Iris pigment epithelial cell (primary cell): ENCODE results near the gene BTBD7.

Experiments used
- DNase-seq: peaks from one replicate; pipeline ENCODE4 v3.0.0-alpha.2; 2011; ENCODE audit warnings: low read depth

Gene BTBD7

DNA sequence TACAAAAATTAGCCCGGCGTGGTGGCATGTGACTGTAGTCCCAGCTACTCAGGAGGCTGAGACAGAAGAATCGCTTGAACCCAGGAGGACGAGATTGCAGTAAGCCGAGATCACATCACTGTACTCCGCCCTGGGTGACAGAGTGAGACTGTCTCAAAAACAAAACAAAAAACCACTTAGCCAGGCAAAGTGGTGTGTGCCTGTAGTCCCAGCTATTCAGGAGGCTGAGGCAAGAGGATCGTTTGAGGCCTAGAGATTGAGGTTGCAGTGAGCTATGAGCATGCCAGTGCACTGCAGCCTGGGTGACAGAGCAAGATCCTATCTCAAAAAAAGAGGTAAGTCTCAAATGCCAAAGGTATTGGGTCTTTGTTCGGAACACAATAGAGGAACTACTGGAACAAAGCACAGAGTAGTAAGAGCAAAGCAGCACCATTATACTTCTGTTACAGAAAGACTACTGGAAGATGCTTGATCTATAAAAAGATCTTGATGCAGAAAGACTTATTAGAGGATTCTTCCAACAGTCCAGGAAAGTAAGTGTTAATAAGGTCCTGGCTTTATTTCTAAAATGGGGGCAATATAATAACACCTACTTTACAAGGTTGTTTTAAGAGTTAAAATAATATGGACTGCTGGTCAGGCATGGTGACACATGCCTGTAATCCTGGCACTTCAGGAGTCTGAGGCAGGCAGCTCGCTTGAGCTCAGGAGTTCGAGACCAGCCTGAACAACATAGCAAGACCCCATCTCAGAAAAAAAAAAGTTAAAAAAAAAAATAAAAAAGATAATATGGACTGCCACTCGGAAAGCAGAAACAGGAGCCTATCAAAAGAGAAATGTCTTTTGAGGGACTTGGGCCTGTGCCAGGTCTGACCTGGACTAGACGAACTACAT lies 29.9 kb downstream of the BTBD7 start:
- DNase-seq: no peak

DNA sequence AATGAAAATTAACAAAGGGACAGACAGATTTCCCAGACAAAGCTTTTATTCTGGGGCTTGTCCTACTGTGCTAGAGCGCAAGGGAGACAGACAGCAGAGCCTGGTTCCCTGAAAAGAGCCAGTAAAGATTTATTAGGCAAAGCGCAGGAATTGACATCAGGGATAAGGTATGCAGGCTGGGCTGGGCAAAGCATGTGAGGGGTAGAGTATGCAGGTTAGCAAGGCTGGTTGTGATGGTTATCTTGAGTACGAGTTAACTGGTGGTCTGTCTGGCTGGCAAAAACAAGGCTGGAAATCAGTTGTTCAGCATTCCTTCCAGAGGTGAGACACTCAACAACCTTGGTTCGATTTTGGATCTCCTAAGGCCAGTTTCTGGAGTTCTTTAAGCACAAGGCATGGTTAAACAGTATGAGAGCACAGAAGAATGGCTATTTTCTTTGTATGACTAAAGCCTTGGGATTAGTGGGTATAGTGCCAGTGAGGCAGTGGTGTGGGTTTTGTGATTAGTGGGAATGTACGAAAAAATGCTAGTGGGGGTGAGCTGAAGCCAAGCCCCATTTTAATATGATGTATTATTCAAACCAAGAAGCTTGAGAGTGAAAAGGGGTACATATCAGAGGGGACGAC lies 30.9 kb downstream of the BTBD7 start:
- peak; percentile 69 for DNase-seq

DNA sequence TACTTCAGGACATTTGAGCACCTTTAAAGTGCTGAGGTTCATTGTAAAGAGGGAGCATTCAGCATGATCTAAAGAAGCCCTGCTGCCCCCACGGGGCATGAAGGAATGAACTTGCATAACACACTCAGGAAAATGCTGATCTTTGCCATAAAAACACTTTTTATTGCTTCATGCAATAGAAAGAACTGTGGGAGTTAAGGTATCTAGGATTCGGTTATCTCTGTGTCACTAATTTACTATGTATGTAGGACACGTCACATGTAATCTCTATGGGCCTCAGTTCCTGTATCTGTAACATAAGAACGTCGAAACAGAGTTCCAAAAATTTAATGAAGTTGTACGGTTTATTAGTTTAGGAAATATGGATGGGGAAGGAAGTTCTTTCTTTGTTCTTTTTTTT lies 33.0 kb downstream of the BTBD7 start:
- no peak for DNase-seq

DNA sequence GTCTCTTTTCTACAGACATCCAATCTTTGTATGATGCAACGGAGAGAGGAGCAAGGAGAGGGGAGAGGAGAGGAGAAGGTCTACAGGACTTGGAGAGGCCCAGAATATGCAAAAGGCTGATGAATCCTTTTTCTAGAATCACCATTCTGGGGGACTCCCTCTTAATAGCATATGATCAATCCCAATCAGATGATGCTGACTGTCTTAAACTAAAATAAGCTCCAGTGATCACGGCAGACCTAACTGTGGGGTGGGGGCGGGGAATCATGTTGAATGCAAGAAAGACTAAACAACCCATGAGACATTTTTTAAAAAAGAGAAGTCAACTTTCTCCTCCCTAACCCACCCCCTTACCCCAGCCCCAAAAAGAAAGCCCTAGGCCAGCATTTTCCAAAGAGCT lies 33.4 kb downstream of the BTBD7 start:
- DNase-seq: no peak

DNA sequence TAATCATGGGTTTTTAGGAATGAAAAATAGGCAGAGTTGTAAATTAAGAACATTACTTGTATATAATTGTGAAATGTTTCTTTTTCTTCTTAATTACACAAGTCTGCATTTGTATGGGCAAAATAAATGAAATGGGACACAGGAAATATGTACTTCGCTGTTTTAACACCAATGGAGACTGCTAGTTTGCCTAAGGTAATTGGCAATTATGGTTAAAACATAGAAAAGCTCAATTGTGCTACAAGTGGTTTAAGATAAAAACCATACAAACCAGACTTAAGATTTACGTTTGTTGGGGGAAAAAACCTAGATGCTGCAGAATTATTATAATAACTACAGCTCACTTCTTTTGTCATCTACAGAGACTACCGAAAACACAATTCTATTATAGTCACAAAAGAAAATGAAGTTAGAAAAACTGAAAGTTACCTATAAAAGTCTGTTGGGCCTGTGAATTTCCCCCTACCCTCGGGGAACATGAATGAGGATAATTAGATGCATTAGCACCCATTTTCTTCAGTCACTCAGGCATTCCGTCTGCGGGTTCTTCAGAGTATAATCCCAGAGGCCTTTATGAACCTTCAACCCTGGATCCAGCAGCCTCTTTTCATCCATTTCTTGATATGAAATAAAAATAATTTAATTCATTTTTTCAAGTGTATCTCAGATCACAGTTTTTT lies 37.2 kb downstream of the BTBD7 start:
- DNase-seq: no peak

DNA sequence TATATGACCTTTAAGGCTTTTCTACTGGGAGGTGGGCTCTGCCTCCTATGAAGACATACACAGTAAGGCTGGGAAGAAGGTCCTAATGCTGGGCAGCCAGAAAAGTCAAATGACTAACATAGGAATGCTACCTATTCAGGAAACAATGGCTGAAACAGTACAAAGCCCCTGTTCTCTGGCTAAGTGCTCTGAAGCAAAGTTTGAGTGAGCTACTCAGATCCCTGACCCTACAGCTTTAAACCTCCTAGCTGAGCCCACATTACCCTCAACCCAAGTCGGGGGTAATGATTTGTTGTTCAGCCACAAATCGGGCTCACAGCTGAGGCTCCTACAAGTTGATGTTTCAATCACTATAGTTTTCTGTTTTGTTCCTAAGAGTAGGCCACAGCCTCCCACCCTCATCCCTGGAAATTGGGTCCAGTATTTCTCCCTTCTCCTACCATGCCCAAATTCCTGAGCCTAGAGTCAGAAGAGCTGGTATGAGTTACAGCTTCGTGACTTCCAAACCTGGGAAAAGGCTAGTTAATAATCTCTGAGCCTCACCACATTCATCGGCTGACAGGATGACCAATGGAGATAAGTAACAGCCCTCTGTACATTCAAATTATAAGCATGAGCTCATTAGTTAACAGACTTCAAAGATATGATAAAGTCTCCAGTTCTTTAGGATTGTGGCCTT lies 46.5 kb downstream of the BTBD7 start:
- DNase-seq: peak; percentile 41

DNA sequence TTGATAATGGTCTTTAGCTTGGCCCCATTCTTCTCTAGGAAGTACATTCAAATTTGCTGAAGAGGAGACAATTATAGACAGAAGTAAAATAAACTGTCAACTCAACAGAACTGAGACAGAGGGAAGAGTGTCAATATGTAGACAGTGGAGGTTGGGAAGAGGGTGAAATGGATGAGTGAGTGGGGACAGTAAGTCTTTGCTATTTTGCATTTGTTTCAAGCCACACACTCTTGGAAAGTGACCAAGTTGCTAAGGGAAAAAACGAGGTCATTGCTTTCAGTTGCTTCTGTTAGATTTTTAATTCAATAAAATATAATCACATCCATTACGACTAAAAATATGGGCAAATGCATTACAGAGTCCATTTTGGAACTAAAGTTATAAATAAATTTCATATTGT lies 47.8 kb downstream of the BTBD7 start:
- peak; percentile 70 for DNase-seq

DNA sequence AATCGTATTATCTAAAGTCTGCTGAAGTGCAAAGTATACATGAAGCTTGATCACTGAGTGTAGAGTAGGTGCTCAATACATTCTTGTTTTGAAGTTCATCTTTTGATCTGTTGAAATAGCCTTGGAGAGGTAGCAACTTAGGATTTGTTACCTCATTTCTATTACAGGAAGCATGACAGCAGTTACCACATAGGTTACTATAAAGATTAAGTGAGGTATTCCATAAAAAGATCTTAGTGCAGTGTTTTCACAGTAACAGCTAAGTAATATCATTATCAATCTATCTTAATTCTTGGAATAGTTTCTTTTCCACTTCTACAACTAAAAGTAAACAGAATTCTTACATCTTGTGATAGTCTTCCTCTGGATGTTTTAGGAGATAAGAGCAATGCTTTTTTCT lies 50.9 kb downstream of the BTBD7 start:
- DNase-seq: peak; percentile 65

DNA sequence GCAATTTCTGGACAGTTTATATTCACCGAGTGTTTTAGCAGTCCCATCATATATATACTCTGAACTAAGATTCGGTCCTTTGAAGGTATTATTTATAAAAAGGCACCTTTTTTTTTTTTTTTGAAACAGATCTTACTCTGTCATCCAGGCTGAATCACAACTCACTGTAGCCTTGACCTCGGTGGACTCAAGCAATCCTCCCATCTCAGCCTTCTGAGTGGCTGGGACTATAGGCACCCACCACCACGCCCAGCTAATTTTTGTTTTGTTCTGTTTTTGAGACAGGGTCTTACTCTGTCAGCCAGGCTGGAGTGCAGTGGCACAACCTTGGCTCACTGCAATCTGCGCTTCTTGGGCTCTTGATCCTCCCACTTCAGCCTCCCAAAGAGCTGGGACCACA lies 52.1 kb downstream of the BTBD7 start:
- DNase-seq: no peak

DNA sequence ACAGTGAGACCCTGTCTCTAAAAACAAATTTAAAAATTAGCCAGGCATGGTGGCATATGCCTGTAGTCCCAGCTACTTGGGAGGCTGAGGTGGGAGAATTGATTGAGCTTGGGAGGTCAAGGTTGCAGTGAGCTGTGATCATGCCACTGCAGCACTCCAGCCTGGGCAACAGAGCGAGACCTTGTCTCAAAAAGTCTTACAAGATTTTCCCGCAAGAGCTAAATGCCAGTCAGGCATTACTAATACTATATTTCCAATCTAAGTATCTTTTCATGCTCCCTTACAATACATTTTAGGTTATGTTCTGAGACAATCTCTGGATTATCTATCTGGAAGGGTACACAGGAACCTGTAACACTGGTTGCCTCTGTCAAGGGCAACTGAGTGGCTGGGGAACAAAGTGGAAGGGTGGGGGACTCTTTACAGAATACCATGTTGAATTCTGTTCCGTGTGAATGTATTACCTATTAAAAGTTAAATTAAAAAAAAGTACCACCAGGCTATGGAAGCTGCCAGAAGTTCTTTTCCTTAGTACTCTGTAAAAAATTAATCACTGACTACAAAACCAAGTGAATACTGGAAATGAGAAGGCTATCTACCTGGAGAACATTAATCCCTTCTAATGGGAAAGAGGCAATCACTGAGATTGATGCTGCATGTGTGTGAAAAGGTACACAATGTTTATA lies 56.7 kb downstream of the BTBD7 start:
- DNase-seq: no peak

DNA sequence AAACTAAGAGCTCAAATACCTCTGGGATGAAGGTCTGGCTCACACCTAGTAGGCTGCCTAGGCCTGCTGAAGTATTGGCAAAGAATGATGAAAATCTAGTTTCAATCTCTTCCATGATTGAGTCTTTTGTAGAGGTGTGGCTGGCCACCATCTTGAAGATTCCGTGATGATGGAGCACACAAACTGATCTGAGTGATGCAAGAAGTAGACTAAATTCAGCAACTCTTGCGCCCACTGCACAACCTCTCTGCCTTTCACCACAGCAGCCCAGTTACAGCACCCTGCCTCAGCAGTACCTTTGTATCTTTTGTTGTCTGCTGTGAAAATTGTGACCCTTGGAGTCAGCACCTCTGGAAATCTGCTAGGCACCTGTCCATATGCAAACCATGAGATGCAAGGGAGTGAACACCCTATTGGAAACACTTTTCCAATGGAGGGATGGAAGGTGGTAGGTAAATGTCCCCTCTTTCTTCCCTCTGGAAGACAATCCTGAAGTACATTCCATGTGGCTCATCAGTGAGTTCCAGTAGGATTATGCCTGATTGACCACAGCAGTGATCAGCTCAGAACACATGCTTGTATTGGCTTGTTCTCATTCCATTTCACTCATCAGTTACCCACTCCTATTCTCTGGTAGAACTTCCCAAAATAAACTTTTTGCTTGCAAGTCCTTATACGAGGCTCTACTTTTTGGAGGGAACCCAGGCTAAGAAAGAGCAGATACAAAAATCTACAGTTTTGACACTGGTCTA lies 58.6 kb downstream of the BTBD7 start:
- no peak for DNase-seq

DNA sequence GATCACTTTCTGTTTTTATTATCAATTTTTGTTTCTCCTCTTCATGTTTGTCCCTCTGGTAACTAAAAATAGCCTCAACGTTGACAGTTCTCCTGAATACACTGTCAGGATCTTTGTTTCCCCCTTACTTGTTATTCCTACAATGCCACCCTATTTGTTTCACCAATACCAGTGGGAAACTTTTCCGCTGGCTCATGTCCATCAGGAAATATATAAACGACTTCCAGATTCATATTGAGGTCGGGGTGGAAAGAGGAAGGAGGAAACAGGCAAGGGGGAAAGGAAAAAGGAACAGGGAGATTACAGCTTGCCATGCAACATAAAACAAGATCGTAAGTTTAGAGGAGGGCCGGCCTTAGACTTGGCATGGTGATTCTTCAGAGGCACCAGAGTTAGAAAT lies 61.7 kb downstream of the BTBD7 start:
- DNase-seq: no peak

DNA sequence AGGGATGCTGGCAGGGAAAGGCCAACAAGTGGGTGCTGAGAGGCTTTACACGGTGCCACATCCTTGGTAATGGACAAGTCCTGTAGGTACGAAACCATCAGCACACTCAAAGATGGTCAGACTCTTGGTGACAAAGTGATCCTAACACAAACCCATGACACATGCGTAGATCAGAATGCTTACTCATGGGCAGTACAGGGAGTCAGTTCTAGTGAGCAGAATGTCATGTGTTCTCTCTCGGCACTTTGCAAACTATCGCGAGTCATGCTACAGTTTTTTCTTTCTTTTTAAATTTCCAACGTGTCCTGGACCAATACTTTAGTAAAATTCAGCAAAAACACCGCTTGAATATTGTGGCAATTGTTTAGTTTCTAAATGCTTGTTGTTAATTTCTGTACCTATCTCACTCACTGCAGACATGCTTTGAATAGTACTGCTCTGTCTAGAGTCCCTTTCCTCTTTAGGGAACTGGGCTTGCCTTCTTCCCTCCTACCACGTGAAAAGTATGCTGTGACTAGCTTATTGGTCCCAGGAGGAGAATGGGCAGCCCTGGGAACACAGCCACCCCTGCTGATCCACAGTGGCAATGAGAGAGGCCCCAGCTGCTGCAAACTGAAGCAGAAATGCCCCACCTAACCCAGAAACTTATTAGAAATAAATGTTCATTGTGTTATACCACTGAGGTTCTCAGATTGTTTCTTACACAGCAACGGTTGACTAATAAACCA lies 63.3 kb downstream of the BTBD7 start:
- peak; percentile 83 for DNase-seq

DNA sequence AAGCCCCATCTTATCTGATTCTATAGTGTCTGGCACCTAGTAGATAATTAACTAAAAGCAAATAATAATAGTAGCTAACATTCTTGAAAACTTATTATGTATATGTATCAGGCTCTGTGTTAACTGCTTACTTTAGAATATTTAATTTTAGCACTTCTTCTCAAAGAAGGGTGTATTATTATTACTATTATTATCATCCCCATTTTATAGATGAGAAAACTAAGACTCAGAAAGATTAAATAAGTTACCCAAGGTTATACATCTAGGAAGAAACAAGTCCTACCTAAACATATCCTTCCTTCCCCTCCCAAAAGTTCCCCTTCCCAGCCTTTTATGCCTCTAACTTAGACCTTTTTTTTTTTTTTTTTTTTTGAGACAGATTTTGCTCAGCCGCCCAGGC lies 64.4 kb downstream of the BTBD7 start:
- no peak for DNase-seq

DNA sequence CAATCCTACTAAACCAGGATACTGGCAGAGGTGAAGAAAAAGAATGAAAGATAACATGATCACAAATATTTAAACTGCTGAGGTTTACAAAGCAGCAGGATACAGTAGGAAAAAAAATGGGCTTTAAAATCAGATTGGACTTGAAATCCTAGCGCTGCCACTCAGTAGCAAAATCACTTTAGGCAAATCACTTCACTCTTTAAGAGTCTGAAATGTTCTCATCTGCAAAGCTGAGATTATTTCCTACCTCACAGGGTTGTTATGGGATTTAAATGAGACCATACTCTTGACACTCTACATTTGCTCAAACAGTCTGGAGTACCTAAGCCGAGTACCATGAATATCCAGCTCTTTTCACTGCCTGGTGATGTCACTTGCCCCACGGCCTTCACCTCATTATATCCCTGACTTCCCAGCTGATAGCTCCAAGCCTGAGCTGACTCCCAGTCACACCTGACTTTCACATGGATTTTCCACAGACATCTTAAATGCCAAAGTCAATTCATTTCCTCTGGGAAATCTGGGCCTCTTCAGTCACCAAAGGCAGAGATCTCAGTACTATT lies 65.6 kb downstream of the BTBD7 start:
- no peak for DNase-seq

DNA sequence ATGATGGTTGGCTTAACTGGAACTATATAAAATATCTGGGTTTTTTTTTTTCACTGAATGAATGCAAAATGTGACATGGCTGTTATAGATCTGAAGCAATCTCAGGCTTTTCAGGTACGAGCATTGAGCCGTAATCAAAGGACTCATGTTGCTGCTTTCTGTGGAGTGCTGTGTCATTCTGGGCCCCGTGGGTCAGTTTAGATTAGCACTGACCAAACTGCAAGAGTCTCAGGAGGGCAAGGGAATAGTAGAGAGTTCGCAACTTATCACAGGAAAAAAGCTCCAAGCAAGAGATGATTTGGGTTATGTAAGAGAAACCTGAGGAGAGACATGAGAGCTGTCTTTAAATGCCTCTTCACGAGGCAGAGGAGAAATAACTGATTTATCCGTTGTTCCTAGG lies 66.7 kb downstream of the BTBD7 start:
- no peak for DNase-seq

DNA sequence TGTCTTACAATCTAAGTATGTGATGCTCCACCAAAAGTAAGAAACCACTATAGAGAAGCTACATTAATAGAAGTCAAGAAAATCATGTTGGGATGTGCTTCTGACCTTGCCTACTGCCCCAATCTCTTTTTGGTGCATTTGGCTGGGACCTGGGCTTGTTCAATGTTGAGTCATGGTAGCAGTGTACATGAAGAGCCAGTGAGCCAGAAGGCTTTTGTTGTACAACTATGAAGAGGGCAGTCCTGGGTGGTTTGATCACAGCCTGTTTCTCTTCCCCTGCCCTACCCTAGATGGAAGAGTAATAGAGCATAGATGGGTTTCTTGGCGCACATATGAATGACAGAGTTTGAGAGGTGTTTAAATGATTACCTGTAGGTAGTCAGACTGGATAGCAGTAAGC lies 69.4 kb downstream of the BTBD7 start:
- peak; percentile 43 for DNase-seq

DNA sequence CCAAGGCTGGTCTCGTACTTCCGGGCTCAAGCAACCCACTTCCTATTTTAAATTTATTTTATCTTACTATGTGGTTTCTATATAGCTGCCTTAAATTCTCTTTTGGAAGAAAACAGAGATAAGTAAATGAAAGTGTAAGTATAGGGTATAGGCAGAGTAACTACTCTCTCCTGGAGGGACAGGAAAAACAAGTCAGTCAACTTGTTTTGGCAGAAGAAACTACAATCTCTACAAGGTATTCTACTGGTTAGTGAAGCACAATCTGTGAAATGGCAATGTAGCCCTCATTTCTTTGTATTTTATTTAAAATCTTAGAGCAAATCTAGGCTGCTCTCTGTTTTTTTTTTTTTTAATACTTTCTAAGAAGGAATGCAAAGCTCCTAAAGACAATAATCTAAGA lies 70.4 kb downstream of the BTBD7 start:
- DNase-seq: no peak

DNA sequence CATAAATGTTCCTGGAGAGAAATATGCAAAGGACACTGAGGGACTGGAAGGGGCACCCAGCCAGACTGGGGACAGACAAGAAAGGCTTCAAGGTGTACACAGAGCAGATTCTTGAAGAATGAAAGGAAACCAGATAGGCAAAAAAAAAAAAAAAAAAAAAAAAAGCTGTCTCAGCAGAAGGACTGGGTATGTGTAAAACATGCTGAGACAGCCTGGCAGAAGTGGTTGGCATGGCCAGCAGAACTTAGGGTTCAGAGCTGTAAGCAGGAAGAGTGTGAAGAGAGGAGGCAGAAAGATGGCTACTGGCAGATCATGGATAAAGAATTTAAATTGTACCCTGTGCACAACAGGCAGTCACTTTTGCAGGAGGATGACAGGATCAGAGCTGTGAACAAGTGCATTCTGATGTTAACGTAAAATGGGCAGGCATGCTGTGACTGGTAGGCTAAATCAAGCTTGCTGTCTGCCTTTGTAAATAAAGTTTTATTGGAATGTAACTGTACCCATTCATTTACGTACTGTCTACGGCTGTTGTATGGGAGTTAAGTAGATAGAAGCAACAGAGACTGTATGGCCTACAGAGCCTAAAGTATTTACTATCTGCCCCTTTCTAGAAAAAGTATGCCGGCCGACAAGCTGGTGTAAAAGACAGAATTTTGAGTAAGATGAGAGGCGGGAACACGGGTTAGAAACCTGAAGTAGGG lies 83.6 kb downstream of the BTBD7 start:
- no peak for DNase-seq

DNA sequence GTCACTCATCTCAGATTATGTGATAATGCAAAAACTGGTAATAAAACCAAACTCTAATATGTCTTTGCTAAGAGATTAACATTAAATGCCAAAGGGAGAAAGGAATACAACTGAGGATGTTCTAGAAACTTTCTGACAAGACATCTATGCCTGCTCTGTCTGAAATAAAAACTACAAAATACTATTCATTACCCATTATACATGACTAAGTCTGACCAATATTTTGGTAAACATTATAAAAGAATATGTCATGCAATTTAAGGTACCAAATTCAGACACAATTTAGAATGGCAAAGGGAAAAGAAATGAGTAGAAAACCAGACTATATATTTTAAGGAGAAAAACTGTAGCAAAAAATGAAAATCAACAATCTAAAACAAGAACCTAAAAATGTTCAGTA lies 86.3 kb downstream of the BTBD7 start:
- no peak for DNase-seq
